Measurements from ENCODE around the gene BTBD9. TPM values are rescaled to one million over a fixed set of nuclear protein-coding genes. Genes with fewer than 3 reads are reported as not detected.

Gene BTBD9
- total RNA-seq, 1 donor from 2014 or later = 18.1 TPM

DNA sequence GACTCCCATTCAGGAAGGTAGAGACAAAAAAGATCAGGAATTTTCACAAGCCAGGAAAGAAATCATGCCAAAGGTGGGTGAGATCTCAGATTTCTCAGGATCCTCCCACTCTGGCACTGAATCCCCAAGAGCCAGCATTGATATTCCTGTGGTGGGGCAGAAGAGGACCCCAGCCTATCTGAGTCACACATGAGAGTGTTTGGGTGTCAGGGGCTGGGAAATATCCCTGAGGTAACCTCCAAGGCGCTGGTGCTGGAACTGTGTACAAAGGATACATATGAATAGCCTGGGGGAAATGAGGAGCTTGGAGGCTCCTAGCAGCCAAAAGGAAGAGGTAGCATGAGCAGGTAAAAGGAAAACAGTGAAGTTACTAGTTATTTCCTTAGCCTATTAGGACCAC lies 369.4 kb downstream of the BTBD9 start:
- Mint-ChIP-seq H3K36me3 (ENCODE audit: unreplicated experiment) (no peaks in the 10 kb centered on the region), H3K4me3 (ENCODE audit: unreplicated experiment) (no peak overlapping the region), H3K27ac (ENCODE audit: unreplicated experiment) (no peak overlapping the region), H3K9me3 (ENCODE audit: unreplicated experiment) (no peaks in the 10 kb centered on the region), H3K4me1 (ENCODE audit: unreplicated experiment) (peaks cover 33% of the 10 kb centered on the region), H3K27me3 (ENCODE audit: unreplicated experiment) (no peaks in the 10 kb centered on the region)
- DNase-seq (ENCODE audit: extremely low spot score, unreplicated experiment) = no peak
- TF ChIP-seq, protein P1, sequence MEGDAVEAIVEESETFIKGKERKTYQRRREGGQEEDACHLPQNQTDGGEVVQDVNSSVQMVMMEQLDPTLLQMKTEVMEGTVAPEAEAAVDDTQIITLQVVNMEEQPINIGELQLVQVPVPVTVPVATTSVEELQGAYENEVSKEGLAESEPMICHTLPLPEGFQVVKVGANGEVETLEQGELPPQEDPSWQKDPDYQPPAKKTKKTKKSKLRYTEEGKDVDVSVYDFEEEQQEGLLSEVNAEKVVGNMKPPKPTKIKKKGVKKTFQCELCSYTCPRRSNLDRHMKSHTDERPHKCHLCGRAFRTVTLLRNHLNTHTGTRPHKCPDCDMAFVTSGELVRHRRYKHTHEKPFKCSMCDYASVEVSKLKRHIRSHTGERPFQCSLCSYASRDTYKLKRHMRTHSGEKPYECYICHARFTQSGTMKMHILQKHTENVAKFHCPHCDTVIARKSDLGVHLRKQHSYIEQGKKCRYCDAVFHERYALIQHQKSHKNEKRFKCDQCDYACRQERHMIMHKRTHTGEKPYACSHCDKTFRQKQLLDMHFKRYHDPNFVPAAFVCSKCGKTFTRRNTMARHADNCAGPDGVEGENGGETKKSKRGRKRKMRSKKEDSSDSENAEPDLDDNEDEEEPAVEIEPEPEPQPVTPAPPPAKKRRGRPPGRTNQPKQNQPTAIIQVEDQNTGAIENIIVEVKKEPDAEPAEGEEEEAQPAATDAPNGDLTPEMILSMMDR (IDR thresholded peaks at IDR 0.05) = no peak

DNA sequence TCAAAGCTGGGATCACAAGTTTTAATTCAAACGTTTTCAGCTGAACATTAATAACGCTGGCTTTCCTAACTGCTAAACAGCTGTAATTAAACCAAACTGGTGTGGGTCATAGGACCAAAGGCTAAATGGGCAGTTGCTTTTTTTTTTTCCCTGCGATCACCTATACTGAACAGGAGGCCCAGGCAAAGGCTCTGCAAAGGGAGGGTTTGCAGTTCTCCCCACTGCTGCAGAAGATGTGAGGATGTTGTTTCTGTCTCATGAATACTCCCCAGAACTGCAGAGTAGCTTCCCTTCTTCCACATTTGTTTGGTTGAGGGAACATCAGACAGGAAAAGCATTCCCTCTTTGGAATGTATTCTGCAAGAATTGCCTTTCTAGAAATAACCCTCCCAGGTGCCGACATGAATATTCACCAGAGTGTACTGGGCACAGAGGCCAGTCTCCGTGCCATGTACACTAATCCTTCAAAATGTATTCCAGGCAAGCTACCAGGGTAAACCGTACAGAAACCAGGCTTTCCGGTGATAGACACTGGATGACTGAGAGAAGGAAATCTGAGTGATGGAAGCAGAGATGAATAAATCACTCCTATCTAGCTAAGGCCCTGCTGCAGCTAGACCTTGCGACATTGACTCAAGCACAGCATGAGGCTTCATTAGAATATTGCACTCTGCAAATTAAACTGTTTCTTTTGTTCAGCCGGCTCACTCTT lies 370.1 kb downstream of the BTBD9 start:
- no peaks in the 10 kb centered on the region for H3K9me3 Mint-ChIP-seq (ENCODE audit: unreplicated experiment)
- no peaks in the 10 kb centered on the region for H3K36me3 Mint-ChIP-seq (ENCODE audit: unreplicated experiment)
- peaks cover 38% of the 10 kb centered on the region for H3K4me1 Mint-ChIP-seq (ENCODE audit: unreplicated experiment)
- no peak overlapping the region for H3K27ac Mint-ChIP-seq (ENCODE audit: unreplicated experiment)
- no peak for DNase-seq (ENCODE audit: extremely low spot score, unreplicated experiment)
- TF ChIP-seq, protein P1 (IDR thresholded peaks at IDR 0.05) = no peak
- H3K4me3 Mint-ChIP-seq (ENCODE audit: unreplicated experiment) = no peak overlapping the region
- no peaks in the 10 kb centered on the region for H3K27me3 Mint-ChIP-seq (ENCODE audit: unreplicated experiment)

DNA sequence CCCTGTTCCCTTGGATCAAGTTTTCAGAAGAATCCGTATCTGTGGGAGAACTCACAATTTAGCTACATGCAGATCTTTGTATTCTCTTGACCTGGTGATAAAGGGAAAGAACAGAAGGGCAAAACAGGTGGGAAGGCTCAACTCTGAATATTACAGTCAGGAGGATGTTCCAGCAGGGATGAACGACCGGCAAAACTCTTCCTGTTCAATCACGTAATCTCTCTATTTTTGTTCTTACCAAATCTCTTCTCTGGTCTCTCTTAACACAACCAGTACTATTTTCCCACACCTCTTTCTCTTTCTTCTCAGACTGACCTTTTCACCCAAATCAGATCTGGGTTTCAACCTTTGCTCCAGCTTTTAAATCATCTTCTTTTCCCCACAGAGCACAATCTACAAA lies 371.4 kb downstream of the BTBD9 start:
- H3K27ac Mint-ChIP-seq (ENCODE audit: unreplicated experiment) = no peak overlapping the region
- DNase-seq (ENCODE audit: extremely low spot score, unreplicated experiment) = no peak
- no peaks in the 10 kb centered on the region for H3K9me3 Mint-ChIP-seq (ENCODE audit: unreplicated experiment)
- H3K36me3 Mint-ChIP-seq (ENCODE audit: unreplicated experiment) = no peaks in the 10 kb centered on the region
- TF ChIP-seq, protein P1 (IDR thresholded peaks at IDR 0.05) = no peak
- H3K4me1 Mint-ChIP-seq (ENCODE audit: unreplicated experiment) = peaks cover 45% of the 10 kb centered on the region
- no peak overlapping the region for H3K4me3 Mint-ChIP-seq (ENCODE audit: unreplicated experiment)
- H3K27me3 Mint-ChIP-seq (ENCODE audit: unreplicated experiment) = no peaks in the 10 kb centered on the region

GRCh38 chr6:38266921-38267354 lies 372.8 kb downstream of the BTBD9 start:
- H3K36me3 Mint-ChIP-seq (ENCODE audit: unreplicated experiment) = no peaks in the 10 kb centered on the region
- TF ChIP-seq, protein P1 (IDR thresholded peaks at IDR 0.05) = no peak
- no peaks in the 10 kb centered on the region for H3K9me3 Mint-ChIP-seq (ENCODE audit: unreplicated experiment)
- H3K27me3 Mint-ChIP-seq (ENCODE audit: unreplicated experiment) = no peaks in the 10 kb centered on the region
- no peak for DNase-seq (ENCODE audit: extremely low spot score, unreplicated experiment)
- H3K4me1 Mint-ChIP-seq (ENCODE audit: unreplicated experiment) = peaks cover 55% of the 10 kb centered on the region
- H3K27ac Mint-ChIP-seq (ENCODE audit: unreplicated experiment) = no peak overlapping the region
- H3K4me3 Mint-ChIP-seq (ENCODE audit: unreplicated experiment) = no peak overlapping the region

DNA sequence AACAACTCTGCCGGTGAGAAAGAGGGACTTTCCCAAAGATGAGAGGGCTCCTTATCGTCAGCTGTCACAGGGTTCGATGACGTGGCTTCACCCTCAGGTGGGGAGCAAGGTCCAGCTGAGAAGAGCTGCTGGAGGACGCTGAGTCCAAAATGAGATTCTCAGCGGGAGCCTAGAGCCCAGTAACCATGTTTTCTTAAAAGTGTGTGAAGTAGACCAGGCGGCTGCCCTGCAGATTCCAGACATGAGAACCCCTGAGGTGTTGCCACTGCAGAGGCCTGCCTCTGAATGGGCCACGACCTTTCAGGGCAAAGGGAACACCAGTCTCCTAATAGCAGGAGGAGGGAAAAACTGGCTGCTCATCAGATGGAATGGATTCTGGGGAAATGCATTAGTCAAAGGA lies 375.1 kb downstream of the BTBD9 start:
- H3K9me3 Mint-ChIP-seq (ENCODE audit: unreplicated experiment) = no peaks in the 10 kb centered on the region
- H3K27me3 Mint-ChIP-seq (ENCODE audit: unreplicated experiment) = no peaks in the 10 kb centered on the region
- no peak for DNase-seq (ENCODE audit: extremely low spot score, unreplicated experiment)
- TF ChIP-seq, protein P1 (IDR thresholded peaks at IDR 0.05) = no peak
- peaks cover 46% of the 10 kb centered on the region for H3K4me1 Mint-ChIP-seq (ENCODE audit: unreplicated experiment)
- H3K36me3 Mint-ChIP-seq (ENCODE audit: unreplicated experiment) = no peaks in the 10 kb centered on the region
- H3K4me3 Mint-ChIP-seq (ENCODE audit: unreplicated experiment) = no peak overlapping the region
- H3K27ac Mint-ChIP-seq (ENCODE audit: unreplicated experiment) = peak overlapping the region; percentile 24

Measured in osteocyte (in vitro differentiated cells).